Neural cell (in vitro differentiated cells): Measurements from ENCODE around the gene ADORA1. TPM values are rescaled to one million over a fixed set of nuclear protein-coding genes. Genes with fewer than 3 reads are reported as not detected.

Experiments used
- H2AFZ ChIP-seq: fragments of 200-600, 300-800 bp; sonication (generic), shearing (Covaris generic); 2 replicates; pipeline ENCODE4 v1.6.0; 2014; ENCODE audit warnings: low read depth, mild to moderate bottlenecking, antibody characterized with exemption, low read length, moderate library complexity
- H3F3A ChIP-seq: fragments of 200-600 bp; shearing (Covaris generic); 2 replicates; pipeline ENCODE4 v1.6.1; 2016; ENCODE audit warnings: mild to moderate bottlenecking, moderate library complexity, mixed read lengths, antibody characterized with exemption, low read length; ENCODE audit not compliant: insufficient read depth, poor library complexity, severe bottlenecking
- H3K27ac ChIP-seq: fragments of 200-600, 300-800 bp; sonication (generic), shearing (Covaris generic); 2 replicates; pipeline ENCODE4 v1.5.1; 2014; ENCODE audit warnings: mild to moderate bottlenecking, low read length, moderate library complexity
- H3K27me3 ChIP-seq: fragments of 300-800, 200-600 bp; sonication (generic), shearing (Covaris generic); 2 replicates; pipeline ENCODE4 v1.6.0; 2014; ENCODE audit warnings: mild to moderate bottlenecking, low read depth, low read length, moderate library complexity; ENCODE audit not compliant: insufficient read depth
- H3K36me3 ChIP-seq: fragments of 300-800, 200-600 bp; sonication (generic), shearing (Covaris generic); 2 replicates; pipeline ENCODE4 v1.5.1; 2014; ENCODE audit warnings: mild to moderate bottlenecking, antibody characterized with exemption, low read length, moderate library complexity; ENCODE audit not compliant: insufficient read depth
- H3K4me2 ChIP-seq: fragments of 300-800, 200-600 bp; sonication (generic), shearing (Covaris generic); 2 replicates; pipeline ENCODE4 v1.6.0; 2014; ENCODE audit warnings: mild to moderate bottlenecking, low read length
- H3K4me3 ChIP-seq: fragments of 300-800, 200-600 bp; sonication (generic), shearing (Covaris generic); 2 replicates; pipeline ENCODE4 v1.5.1; 2014; ENCODE audit warnings: mild to moderate bottlenecking, low read length, moderate library complexity
- H3K79me2 ChIP-seq: fragments of 200-600 bp; shearing (Covaris generic); replicated peaks from 2 replicates; pipeline ENCODE4 v1.6.0; 2014; ENCODE audit warnings: mild to moderate bottlenecking, low read length, moderate library complexity; ENCODE audit not compliant: insufficient read depth
- H3K9ac ChIP-seq: fragments of 300-800, 200-600 bp; sonication (generic), shearing (Covaris generic); 2 replicates; pipeline ENCODE4 v1.6.1; 2016; ENCODE audit warnings: mild to moderate bottlenecking, low read length, mixed read lengths
- H3K9me2 ChIP-seq: fragments of 200-600 bp; shearing (Covaris generic); 2 replicates; pipeline ENCODE4 v1.6.1; 2016; ENCODE audit warnings: mild to moderate bottlenecking, low read length, mixed read lengths; ENCODE audit not compliant: insufficient read depth
- H3K9me3 ChIP-seq: fragments of 200-600, 300-800 bp; sonication (generic), shearing (Covaris generic); 2 replicates; pipeline ENCODE4 v1.6.1; 2016; ENCODE audit warnings: mild to moderate bottlenecking, mixed run types, low read length, moderate library complexity, mixed read lengths
- H4K20me1 ChIP-seq: fragments of 200-600 bp; shearing (Covaris generic); 2 replicates; pipeline ENCODE4 v1.6.1; 2016; ENCODE audit warnings: mild to moderate bottlenecking, mixed run types; ENCODE audit not compliant: insufficient read depth
- EP300 ChIP-seq: fragments of 450-650 bp; conservative IDR thresholded peaks from 2 replicates; pipeline ENCODE4 v1.6.1; 2014; ENCODE audit warnings: antibody characterized with exemption, mild to moderate bottlenecking, moderate library complexity; ENCODE audit not compliant: poor library complexity, severe bottlenecking
- EZH2 ChIP-seq: fragments of 200-600, 300-800 bp; shearing (Covaris generic), sonication (generic); IDR thresholded peaks from 2 replicates; pipeline ENCODE4 v1.6.1; 2014; ENCODE audit warnings: antibody characterized with exemption, low read length, borderline replicate concordance, mild to moderate bottlenecking; ENCODE audit not compliant: insufficient read depth, poor library complexity, severe bottlenecking
- MXI1 ChIP-seq: fragments of 450-650 bp; conservative IDR thresholded peaks from 2 replicates; pipeline ENCODE4 v1.6.1; 2014; ENCODE audit warnings: antibody characterized with exemption, mild to moderate bottlenecking; ENCODE audit not compliant: poor library complexity, severe bottlenecking
- POLR2AphosphoS5 ChIP-seq: IDR thresholded peaks from 2 replicates; pipeline ENCODE4 v1.6.1; 2012
- RAD21 ChIP-seq: fragments of 450-650 bp; conservative IDR thresholded peaks from 2 replicates; pipeline ENCODE4 v1.6.1; 2014; ENCODE audit warnings: antibody characterized with exemption, mild to moderate bottlenecking, moderate library complexity
- SMC3 ChIP-seq: fragments of 450-650 bp; conservative IDR thresholded peaks from 2 replicates; pipeline ENCODE4 v1.6.1; 2014; ENCODE audit warnings: antibody characterized with exemption, mild to moderate bottlenecking, moderate library complexity; ENCODE audit not compliant: poor library complexity
- TAF1 ChIP-seq: IDR thresholded peaks from 2 replicates; pipeline ENCODE4 v1.6.1; 2012; ENCODE audit warnings: low read depth
- polyA plus RNA-seq: library from polyadenylated mRNA; depleted of rRNA; stranded (reverse); fragments of >200 nt; gene quantifications from 2 replicates; pipeline ENCODE4 v1.2.3, GENCODE V29; 2014
- TF ChIP-seq, protein P1 (sequence below): IDR thresholded peaks from 2 replicates; pipeline ENCODE4 v1.6.1; 2012; ENCODE audit warnings: borderline replicate concordance
- TF ChIP-seq, protein P2 (sequence below): fragments of 450-650 bp; IDR thresholded peaks from 2 replicates; pipeline ENCODE4 v1.5.1; 2014; ENCODE audit warnings: antibody characterized with exemption, mild to moderate bottlenecking, moderate library complexity; ENCODE audit not compliant: poor library complexity, severe bottlenecking

ADORA1 gene
- polyA plus RNA-seq, 1 donor from 2014 or later, result 7.2 TPM

- H3K36me3 ChIP-seq, result no peaks in the 10 kb centered on the region
- no peak overlapping the region for H3K4me2 ChIP-seq
- no peak overlapping the region for H3K9ac ChIP-seq
- H3K9me3 ChIP-seq, result no peaks in the 10 kb centered on the region
- no peaks in the 10 kb centered on the region for H3F3A ChIP-seq
- H3K9me2 ChIP-seq, result no peaks in the 10 kb centered on the region
- no peak overlapping the region for H3K4me3 ChIP-seq
- no peak for TF ChIP-seq RAD21
- TF ChIP-seq, protein P1, sequence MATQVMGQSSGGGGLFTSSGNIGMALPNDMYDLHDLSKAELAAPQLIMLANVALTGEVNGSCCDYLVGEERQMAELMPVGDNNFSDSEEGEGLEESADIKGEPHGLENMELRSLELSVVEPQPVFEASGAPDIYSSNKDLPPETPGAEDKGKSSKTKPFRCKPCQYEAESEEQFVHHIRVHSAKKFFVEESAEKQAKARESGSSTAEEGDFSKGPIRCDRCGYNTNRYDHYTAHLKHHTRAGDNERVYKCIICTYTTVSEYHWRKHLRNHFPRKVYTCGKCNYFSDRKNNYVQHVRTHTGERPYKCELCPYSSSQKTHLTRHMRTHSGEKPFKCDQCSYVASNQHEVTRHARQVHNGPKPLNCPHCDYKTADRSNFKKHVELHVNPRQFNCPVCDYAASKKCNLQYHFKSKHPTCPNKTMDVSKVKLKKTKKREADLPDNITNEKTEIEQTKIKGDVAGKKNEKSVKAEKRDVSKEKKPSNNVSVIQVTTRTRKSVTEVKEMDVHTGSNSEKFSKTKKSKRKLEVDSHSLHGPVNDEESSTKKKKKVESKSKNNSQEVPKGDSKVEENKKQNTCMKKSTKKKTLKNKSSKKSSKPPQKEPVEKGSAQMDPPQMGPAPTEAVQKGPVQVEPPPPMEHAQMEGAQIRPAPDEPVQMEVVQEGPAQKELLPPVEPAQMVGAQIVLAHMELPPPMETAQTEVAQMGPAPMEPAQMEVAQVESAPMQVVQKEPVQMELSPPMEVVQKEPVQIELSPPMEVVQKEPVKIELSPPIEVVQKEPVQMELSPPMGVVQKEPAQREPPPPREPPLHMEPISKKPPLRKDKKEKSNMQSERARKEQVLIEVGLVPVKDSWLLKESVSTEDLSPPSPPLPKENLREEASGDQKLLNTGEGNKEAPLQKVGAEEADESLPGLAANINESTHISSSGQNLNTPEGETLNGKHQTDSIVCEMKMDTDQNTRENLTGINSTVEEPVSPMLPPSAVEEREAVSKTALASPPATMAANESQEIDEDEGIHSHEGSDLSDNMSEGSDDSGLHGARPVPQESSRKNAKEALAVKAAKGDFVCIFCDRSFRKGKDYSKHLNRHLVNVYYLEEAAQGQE, result no peak
- no peak for TF ChIP-seq EZH2
- no peak for TF ChIP-seq EP300
- TF ChIP-seq TAF1, result no peak
- H3K79me2 ChIP-seq, result no peaks in the 10 kb centered on the region
- H2AFZ ChIP-seq, result no peak overlapping the region
- no peaks in the 10 kb centered on the region for H3K27me3 ChIP-seq
- no peak overlapping the region for H3K27ac ChIP-seq
- no peaks in the 10 kb centered on the region for H4K20me1 ChIP-seq
Measured at GRCh38 chr1:203101813-203102634, 25.5 kb upstream of the ADORA1 start.

- Histone ChIP-seq H3K4me2 (no peak overlapping the region), H3K27ac (no peak overlapping the region), H3F3A (no peaks in the 10 kb centered on the region), H3K27me3 (no peaks in the 10 kb centered on the region), H3K79me2 (no peaks in the 10 kb centered on the region), H2AFZ (no peak overlapping the region), H3K4me3 (no peak overlapping the region), H3K9ac (no peak overlapping the region), H3K36me3 (no peaks in the 10 kb centered on the region), H4K20me1 (no peaks in the 10 kb centered on the region), H3K9me3 (no peaks in the 10 kb centered on the region), H3K9me2 (no peaks in the 10 kb centered on the region)
- TF ChIP-seq EP300, result no peak
- TF ChIP-seq, protein P1, result no peak
- no peak for TF ChIP-seq TAF1
- TF ChIP-seq MXI1, result no peak
- no peak for TF ChIP-seq RAD21
- TF ChIP-seq POLR2AphosphoS5, result no peak
- no peak for TF ChIP-seq EZH2
- no peak for TF ChIP-seq SMC3
- TF ChIP-seq, protein P2, sequence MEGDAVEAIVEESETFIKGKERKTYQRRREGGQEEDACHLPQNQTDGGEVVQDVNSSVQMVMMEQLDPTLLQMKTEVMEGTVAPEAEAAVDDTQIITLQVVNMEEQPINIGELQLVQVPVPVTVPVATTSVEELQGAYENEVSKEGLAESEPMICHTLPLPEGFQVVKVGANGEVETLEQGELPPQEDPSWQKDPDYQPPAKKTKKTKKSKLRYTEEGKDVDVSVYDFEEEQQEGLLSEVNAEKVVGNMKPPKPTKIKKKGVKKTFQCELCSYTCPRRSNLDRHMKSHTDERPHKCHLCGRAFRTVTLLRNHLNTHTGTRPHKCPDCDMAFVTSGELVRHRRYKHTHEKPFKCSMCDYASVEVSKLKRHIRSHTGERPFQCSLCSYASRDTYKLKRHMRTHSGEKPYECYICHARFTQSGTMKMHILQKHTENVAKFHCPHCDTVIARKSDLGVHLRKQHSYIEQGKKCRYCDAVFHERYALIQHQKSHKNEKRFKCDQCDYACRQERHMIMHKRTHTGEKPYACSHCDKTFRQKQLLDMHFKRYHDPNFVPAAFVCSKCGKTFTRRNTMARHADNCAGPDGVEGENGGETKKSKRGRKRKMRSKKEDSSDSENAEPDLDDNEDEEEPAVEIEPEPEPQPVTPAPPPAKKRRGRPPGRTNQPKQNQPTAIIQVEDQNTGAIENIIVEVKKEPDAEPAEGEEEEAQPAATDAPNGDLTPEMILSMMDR, result no peak
Measured at GRCh38 chr1:203103216-203103615, 24.3 kb upstream of the ADORA1 start.
